GM12872 (cell line): ENCODE results near the gene MIA2.

Experiments
- TF ChIP-seq, protein P1 (sequence below): IDR thresholded peaks from 3 replicates; pipeline ENCODE4 v1.5.1; 2011; ENCODE audit warnings: low read depth, mild to moderate bottlenecking, low read length, moderate library complexity; ENCODE audit not compliant: insufficient read depth

MIA2 gene

DNA sequence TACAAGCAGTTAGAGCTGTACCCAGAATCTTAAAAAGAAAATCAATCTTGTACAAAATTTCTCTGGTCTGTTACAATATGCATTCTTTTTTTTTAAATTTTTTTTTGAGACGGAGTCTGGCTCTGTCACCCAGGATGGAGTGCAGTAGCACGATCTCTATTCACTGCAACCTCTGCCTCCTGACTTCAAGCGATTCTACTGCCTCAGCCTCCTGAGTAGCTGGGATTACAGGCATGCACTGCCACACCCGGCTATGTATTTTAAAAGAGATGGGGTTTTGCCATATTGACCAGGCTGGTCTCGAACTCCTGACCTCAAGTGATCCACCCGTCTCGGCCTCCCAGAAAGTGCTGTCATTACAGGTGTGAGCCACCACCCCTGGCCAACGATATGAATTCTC lies 194.4 kb downstream of the MIA2 start:
- TF ChIP-seq, protein P1, sequence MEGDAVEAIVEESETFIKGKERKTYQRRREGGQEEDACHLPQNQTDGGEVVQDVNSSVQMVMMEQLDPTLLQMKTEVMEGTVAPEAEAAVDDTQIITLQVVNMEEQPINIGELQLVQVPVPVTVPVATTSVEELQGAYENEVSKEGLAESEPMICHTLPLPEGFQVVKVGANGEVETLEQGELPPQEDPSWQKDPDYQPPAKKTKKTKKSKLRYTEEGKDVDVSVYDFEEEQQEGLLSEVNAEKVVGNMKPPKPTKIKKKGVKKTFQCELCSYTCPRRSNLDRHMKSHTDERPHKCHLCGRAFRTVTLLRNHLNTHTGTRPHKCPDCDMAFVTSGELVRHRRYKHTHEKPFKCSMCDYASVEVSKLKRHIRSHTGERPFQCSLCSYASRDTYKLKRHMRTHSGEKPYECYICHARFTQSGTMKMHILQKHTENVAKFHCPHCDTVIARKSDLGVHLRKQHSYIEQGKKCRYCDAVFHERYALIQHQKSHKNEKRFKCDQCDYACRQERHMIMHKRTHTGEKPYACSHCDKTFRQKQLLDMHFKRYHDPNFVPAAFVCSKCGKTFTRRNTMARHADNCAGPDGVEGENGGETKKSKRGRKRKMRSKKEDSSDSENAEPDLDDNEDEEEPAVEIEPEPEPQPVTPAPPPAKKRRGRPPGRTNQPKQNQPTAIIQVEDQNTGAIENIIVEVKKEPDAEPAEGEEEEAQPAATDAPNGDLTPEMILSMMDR: no peak

DNA sequence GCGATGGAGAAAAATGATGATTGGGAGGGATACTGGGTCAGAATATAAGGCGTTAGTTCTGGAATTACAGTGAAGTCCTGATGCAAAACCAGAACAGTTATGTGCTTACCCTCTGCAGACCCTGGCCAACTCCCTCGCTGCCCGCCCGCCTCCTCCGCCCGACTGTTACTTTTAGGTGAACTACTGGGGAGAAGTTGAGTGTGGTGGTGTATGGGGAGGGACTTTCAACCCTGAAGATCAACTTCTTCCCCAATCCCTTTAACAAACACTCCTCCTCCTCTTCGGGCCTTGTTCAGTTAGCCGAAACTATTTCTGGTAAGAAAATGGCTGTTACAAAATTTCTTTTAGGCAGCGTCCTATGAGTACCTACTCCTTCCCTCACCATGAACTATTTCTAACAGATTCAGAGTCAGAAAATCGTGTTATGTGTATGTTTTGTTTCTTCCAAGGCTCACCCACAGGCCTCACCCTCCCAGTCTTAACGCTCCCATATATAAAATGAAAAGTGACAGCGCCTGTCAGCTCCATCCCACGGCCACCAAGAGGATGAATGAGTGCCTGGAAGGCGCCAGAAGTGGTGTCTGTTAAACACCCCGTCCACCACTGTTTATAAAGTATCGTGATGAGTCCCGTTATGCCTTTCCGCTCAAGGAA lies 197.2 kb downstream of the MIA2 start:
- TF ChIP-seq, protein P1: no peak

DNA sequence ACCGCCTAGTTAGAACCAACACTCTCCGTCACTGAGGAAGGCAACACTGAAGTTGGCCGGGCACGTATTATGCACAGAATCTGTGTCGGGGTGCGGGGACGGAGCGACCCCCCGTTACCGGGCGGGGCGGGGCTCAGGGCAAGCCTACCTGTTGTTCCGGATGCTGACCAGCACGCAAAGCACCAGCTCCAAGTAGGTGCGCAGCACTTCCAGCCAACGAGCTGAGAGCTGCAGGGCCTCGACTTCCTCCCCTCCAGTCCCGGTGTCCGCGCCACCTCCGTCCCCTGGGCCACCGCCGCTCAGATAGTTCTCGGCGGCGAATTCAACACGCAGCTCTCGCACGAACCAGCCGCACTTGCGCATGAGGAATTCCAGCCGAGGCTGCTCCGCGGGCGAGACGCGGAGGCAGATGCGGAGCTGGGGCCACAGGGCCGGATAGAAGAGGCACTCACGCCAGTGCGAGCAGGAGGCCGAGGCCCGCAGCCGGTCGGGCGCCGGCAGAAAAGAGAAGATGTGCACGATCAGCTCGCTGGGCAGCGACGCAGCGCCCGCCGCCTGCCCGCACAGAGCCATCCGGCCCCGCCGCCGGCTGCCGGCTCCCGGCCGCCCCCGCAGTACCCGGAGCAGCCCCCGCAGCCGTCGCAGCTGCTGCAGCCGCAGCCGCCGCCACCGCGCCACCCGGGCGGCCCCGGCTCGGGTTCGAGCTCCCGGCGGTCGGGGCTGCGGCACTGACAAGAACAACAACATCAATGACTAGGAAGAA lies 197.9 kb downstream of the MIA2 start:
- TF ChIP-seq, protein P1: no peak

DNA sequence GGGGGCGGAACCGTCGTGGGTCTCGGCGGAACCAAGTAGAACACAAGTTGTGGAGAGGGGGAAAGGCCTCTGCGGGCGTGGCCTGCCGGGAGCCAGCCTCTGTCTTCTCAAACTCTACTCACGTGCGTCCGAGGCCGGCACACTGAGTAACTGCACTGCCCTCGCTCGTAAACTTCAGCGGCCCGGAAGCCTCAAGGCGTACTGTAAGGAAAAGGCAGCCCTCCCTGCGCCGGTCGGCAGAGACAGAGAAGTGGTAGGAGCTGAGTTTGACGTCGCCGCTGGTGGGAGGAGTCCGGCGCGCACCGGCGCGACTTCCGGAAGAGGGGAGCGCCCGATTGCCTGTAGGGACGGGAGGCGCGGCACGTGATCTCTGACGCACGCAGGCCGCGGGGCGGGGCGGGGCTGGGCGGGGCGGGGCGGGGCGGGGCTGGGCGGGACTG lies 198.5 kb downstream of the MIA2 start, which contains the start of gene FBXO33:
TSS of gene FBXO33 (minus strand) at position 255 of the 440 bp plus-strand sequence. CDS start 271 bp downstream, outside the sequence.
- TF ChIP-seq, protein P1: no peak

DNA sequence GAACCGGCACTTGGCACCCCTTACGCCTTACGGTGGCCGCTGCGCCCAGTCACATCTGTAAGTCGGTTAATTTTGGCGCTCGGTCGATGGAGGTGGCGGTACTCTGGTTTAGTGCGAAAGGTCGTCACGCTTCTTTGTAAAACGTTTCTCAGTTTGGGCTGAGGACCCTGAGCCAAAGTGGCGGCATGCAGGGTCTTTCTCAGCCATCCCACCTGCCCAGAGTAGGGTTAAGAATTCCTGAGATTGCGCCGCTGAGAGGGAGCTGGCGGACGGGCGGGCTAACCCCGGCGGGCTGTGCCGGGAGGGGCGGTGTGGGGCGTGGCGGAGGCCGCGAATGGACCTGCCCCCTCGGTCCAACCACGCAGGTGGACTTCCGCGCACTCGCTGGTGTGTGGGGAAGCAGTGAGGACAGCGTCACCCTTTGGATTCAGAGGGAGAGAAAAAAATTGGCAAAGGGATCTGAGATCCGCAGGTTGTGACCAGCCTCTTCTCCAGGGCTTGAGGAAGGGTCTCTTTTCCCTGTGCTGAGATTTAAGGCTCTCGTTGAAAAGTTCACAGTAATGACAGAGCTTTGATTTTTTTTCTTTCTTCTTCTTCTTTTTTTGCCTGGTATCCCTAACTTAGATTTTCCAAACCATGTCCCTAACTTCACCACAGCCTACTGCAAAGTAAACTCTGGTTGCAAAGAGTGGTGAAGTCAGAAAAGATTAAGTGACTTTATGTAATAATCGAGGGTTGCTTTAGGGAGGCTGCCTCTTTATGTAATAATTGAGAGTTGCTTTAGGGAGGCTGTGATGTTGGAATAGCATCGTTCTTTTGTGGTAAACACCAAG lies 199.1 kb downstream of the MIA2 start:
- TF ChIP-seq, protein P1: no peak

DNA sequence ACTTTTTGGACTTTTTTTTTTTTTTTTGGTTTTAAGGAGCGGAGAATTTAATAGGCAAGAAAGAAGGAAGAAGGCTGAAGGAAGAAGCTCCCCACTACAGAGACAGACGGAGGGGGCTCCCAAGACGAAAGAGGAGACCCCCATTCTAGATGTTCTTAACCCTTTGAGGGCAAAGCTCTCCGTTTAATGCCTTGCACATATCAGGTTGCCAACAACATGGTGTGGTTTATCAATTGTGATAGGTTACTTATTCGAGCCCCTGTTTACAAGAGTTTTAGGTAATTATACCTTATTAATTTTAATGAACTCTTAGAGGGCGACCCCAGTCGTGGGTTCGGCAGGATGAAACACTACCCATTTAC lies 199.7 kb downstream of the MIA2 start:
- TF ChIP-seq, protein P1: no peak

DNA sequence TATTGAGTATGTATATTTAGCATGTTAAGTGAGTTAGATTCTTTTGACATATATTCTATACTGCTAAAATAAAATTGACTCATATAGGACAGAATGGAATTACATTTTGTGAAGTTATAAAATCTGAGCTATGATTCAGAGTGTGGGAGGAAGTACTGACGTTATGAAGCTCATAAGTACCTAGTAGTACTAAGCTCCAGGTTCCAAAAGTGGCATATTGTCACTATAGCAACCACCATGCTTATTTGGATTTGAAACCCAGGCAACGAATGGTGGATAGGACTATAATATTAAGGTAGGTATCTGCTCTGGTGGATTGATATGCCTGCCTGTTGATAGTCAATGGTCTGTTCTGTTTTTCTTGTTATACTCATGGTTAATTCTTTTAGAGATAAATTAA lies 200.7 kb downstream of the MIA2 start:
- TF ChIP-seq, protein P1: no peak
